ENCODE measurements around the gene HIVEP3. TPM values are rescaled to one million over a fixed set of nuclear protein-coding genes. Genes with fewer than 3 reads are reported as not detected.

Gene HIVEP3
- polyA plus RNA-seq, 3 donors = 3.3 to 4.0 (median 3.7) TPM

DNA sequence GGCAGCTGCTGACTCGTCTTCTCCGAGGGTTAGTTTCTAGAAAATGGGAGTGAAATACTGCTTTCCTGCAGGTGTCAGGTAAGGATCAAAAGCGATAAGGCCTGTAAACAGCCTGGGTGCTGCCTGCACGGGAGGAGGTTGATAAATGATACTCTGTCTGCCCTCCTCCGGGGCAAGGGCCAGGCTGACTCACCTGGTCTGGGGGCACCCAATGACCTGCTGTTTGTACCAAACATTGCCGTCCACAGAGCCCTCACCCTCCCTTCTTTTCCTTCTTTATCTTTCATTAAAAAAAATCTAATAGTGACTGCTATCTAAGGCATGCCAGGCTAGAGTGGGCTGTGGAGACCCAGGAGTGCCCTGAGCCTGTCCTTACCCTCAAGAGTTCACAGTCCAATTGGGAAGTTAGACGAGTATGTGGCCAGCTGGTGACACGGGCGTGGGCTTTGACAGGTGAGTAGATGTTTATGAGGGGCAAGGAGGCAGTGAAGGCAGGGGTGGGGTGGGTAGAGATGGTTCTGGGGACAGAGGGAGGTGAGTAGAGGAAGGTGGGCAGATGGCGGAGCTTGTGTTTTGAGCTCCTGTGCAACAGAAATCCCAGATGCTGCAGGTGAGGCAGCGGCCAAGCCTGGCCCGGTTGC lies 450.5 kb downstream of the HIVEP3 start:
- no peak for DNase-seq

DNA sequence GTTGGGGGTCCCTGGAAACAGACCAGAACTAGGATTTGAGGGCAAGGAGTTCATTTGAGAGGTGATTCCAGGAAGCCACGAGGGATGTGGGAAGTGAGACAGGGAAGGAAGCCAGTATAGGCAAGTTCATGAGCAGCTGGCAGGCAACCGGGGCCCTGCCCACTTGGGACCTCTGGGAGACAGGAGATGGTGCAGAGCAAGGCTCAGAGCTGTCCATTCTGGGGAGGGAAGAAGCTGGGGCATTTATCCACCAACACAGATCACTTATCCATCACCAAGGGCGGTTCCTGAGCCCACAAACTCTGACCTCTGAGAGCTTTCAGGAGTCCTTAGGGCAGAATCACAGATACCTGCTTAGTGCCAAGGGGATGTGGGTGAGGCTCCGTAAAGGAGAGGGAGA lies 451.0 kb downstream of the HIVEP3 start:
- no peak for DNase-seq

DNA sequence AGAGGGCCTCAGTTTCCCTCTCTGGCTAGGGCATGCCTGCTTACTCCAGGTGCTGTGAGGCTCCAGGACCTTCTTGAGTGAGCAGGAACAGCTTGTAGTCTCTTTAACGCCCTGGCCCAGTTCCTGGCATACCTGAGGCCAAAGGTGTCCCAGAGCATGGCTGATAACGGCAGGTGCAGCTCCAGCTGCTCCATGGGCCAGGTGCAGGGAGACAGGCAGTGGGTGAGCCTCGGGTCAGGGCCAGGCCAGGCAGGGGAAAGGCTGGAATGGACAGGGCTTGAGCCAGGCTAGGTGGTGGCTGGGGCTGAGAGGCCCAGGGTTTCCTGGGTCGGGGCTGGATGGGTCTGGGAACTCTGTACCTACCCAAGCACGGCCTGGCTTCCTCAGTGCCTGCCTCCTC lies 452.6 kb downstream of the HIVEP3 start:
- DNase-seq = no peak

DNA sequence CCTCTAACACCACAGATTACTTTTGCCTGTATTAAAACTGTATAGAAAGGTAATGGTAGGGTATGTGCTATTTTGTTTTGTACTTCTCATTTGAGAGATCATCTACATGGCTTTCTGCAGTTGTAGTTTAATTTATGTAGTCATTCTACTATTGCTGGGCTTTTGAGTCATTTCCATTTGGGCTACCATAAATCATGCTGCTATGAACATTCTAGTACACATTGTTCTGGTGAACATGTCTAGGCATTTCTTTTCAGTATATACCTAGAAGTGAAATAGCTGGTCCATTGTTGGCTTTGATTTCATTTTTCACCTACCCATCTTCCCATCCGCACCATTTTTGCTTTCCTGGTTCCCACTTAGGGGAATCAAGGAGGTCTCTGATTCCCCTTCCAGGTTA lies 453.0 kb downstream of the HIVEP3 start:
- no peak for DNase-seq

DNA sequence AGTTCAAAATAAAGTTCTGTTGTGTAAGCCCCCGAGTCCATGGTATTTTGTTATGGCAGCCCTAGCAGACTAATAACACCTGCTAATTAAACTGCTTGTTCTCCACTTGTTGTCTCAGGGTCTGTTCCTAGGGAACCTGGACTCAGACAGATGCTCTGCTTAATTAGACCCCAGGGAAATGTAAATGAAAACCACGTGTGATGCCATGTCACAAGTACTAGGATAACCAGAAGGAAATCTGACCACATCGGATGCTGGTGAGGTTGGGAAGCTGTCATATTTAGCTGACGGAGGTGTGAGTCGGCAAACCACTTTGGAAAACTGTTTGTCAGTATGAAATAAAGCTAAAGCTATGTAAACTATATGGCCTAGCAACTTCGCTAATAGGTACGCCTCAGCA lies 453.8 kb downstream of the HIVEP3 start:
- DNase-seq = no peak

DNA sequence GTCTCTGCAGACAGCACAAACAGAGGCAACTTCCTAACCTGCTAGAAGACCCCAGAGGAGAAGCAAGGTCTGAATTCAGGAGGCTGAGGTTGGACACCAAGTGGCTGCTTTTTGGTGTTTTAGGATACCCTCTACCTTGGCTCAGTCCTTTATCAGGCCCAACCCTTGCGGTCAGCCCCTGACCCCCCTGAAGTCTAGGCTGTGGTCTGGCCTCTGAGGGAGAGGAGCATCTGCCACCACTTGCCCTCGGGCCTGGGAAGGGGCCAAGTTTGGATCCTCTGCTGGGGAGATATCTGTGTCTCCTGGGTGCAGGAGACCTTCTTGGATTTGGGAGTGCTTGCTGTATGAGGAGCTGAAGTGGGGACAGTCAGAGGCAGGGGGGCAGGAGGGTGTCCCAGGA lies 455.2 kb downstream of the HIVEP3 start:
- no peak for DNase-seq

DNA sequence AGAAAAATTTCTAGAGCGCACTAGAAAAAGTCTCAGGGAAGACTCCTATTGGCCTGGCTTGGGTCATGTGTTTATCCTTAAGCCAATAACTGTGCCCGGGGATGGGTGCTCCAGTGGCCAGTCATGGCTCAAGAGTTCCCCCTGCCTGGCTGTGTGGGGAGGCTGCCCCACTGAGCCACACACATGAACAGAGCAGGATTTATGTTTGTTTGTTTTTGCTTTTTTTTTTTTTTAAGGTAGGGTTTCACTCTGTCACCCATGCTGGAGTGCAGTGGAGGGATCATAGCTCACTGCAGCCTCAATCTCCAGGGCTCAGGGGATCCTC lies 456.1 kb downstream of the HIVEP3 start:
- DNase-seq = no peak

DNA sequence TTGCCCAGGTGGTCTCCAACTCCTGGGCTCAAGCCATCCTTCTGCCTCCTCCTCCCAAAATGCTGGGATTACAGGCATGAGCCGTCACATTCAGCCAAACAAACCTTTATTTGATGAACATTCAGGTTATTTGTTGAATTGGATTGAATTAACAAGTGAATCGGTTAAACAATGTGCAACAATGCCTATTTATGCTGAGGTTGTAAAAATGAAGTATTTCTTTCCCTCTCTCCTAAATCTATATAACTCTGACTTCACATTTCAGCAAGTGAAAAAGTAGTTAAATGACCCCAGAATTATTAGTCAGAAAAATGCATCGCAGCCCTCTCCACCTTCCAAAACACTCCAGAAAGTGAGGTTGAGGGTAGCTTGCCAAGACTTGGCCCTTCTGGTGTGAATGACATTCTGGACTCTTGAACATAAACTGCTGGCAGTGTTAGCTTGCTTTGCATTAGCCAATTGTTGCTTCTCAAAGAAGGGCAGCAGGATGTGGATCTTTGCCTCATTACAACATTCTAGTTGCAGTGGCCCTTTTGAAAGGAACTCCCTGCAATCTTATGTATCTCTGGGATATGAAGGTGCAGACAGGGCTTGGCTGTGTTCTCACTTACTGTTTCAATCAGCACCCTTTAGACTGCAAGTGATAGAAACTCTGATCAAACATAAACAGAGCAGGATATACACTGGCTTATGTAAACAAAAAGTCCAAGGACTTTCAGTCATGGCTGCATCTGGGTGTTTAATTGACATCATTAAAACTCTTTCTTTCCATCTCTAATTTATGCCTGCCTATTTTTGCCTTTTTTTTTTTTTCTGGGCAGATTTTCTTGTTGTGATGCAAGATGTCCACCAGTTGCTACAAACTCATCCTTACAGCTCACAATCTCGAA lies 456.7 kb downstream of the HIVEP3 start:
- no peak for DNase-seq

DNA sequence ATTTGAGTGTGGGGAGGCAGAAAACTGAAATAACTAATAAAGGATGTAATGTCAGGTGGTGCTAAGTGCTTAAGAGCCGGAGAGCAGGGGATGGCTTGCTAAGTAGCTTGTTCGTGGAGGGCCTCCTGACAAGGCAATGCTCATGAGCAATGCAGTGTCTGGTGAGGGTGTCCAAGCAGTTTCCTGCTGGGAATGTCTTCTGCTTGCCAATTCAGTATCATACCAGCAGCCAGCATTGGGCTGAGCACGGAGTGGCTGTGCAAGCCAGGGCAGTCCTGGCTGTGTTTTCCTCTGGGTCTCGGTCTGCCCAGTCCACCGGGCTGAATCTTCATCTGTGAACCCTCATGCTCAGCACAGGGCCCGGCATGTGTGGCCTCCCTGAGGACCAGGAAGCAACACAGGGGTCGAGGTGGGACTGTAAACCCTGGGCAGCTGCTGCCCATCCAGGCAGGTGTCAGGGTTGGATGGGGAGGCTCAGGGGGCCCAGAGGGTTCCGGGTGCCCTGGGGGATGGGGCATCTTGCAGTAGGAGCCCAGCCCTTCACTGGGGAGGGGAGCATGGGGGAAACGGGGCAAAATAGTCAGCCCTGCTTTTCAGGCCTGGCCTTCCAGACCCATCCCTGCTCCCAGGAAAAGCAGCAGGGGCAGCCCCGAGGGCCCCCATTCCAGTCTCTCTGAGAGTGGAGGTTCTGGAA lies 461.7 kb downstream of the HIVEP3 start:
- no peak for DNase-seq

Other genes starting within 250 kb of the HIVEP3 start
- not detected for gene GUCA2B, start 234.5 kb upstream of the HIVEP3 start, polyA plus RNA-seq (ENCODE audit: insufficient read length in 3 of 3)
- gene GUCA2A, start 245.8 kb upstream of the HIVEP3 start, polyA plus RNA-seq (ENCODE audit: insufficient read length in 3 of 3) = not detected

Measured in renal pelvis (tissue), 4 donors.